HG02885 (cell line): Measurements from ENCODE around the gene NRCAM.

ENCODE experiments used
- ATAC-seq: cut with Tn5 transposase; IDR thresholded peaks from one replicate; pipeline ENCODE4 v1.9.1; 2021; ENCODE audit warnings: mild to moderate bottlenecking; ENCODE audit not compliant: unreplicated experiment, poor library complexity

The NRCAM gene

GRCh38 chr7:108189733-108190388, 266.4 kb downstream of the NRCAM start:
- ATAC-seq = peak; percentile 96

- no peak for ATAC-seq
Measured at GRCh38 chr7:108188724-108189123, 267.5 kb downstream of the NRCAM start.

- no peak for ATAC-seq
Measured at GRCh38 chr7:108181073-108181985, 274.9 kb downstream of the NRCAM start.

GRCh38 chr7:108178398-108178797, 277.8 kb downstream of the NRCAM start:
- ATAC-seq = no peak

- ATAC-seq = no peak
Measured at GRCh38 chr7:108171164-108171563, 285.1 kb downstream of the NRCAM start.

GRCh38 chr7:108170251-108170650, 286.0 kb downstream of the NRCAM start:
- ATAC-seq = no peak

GRCh38 chr7:108167460-108167859, 288.8 kb downstream of the NRCAM start:
- no peak for ATAC-seq

- no peak for ATAC-seq
Measured at GRCh38 chr7:108166687-108167086, 289.5 kb downstream of the NRCAM start.

GRCh38 chr7:108165723-108166122, 290.5 kb downstream of the NRCAM start:
- no peak for ATAC-seq

- no peak for ATAC-seq
Measured at GRCh38 chr7:108164946-108165345, 291.3 kb downstream of the NRCAM start.

GRCh38 chr7:108164342-108164741, 291.9 kb downstream of the NRCAM start:
- ATAC-seq = no peak

GRCh38 chr7:108158776-108159175, 297.5 kb downstream of the NRCAM start:
- ATAC-seq = no peak

- ATAC-seq = no peak
Measured at GRCh38 chr7:108157606-108158335, 298.5 kb downstream of the NRCAM start.

- ATAC-seq = no peak
Measured at GRCh38 chr7:108156897-108157605, 299.2 kb downstream of the NRCAM start.

- ATAC-seq = no peak
Measured at GRCh38 chr7:108152198-108152597, 304.0 kb downstream of the NRCAM start.

GRCh38 chr7:108149908-108150307, 306.3 kb downstream of the NRCAM start:
- no peak for ATAC-seq

GRCh38 chr7:108149119-108149518, 307.1 kb downstream of the NRCAM start:
- ATAC-seq = no peak

- ATAC-seq = no peak
Measured at GRCh38 chr7:108147031-108147563, 309.1 kb downstream of the NRCAM start.

- ATAC-seq = peak; percentile 61
Measured at GRCh38 chr7:108146070-108146842, 310.0 kb downstream of the NRCAM start.
